HepG2 (cell line): ENCODE results near the gene HSCB. TPM values are rescaled to one million over a fixed set of nuclear protein-coding genes. Genes with fewer than 3 reads are reported as not detected.
A peak's percentile ranks its signal among the peaks of the same experiment; 100 is the strongest.

ENCODE experiments used
- ATF7-NPFF ChIP-seq: sonication (generic); formaldehyde crosslinking; IDR thresholded peaks from 2 replicates; pipeline ENCODE4 v1.8.1; 2023; ENCODE audit warnings: mild to moderate bottlenecking, low read depth, missing genetic modification reagents, moderate library complexity
- CAMTA2 ChIP-seq: sonication (generic); formaldehyde crosslinking; IDR thresholded peaks from 2 replicates; pipeline ENCODE4 v1.4.0; 2020; ENCODE audit warnings: mild to moderate bottlenecking, missing genetic modification reagents, borderline replicate concordance
- HNF4G ChIP-seq, 2 experiments: sonication (generic) in 1 of 2; formaldehyde crosslinking in 1 of 2; IDR thresholded peaks; 2 replicates each; pipeline versions ENCODE4 v1.4.0 to v1.6.1; 2011 to 2020; ENCODE audit warnings: borderline replicate concordance in 2 of 2, low read depth in 2 of 2, mild to moderate bottlenecking in 2 of 2, low read length in 1 of 2, missing genetic modification reagents in 1 of 2, moderate library complexity in 1 of 2
- HNRNPUL1 ChIP-seq: fragments of 200-400 bp; formaldehyde crosslinking; IDR thresholded peaks from 2 replicates; pipeline ENCODE4 v1.6.1; 2017; ENCODE audit warnings: low read depth, mild to moderate bottlenecking, low read length, moderate library complexity
- KDM1A ChIP-seq: IDR thresholded peaks from 2 replicates; pipeline ENCODE4 v1.6.1; 2016; ENCODE audit warnings: missing compliant biosample characterization
- MYC ChIP-seq: sonication (generic); formaldehyde crosslinking; IDR thresholded peaks from 2 replicates; pipeline ENCODE4 v1.9.0; 2021; ENCODE audit warnings: missing genetic modification reagents, borderline replicate concordance
- PCBP2 ChIP-seq: fragments of 200-400 bp; formaldehyde crosslinking; optimal IDR thresholded peaks from 2 replicates; pipeline ENCODE3; 2018; ENCODE audit warnings: low read length, low read depth; ENCODE audit not compliant: poor library complexity, severe bottlenecking
- SRSF4 ChIP-seq: fragments of 200-400 bp; formaldehyde crosslinking; IDR thresholded peaks from one replicate; pipeline ENCODE4 v1.6.1; 2018; ENCODE audit warnings: mild to moderate bottlenecking, low read depth, low read length, moderate library complexity; ENCODE audit not compliant: poor library complexity, severe bottlenecking
- TBX3 ChIP-seq: fragments of 450-650 bp; IDR thresholded peaks from 2 replicates; pipeline ENCODE4 v1.6.1; 2017; ENCODE audit warnings: antibody characterized with exemption, mild to moderate bottlenecking, inconsistent platforms, borderline replicate concordance
- U2AF1 ChIP-seq: fragments of 200-400 bp; formaldehyde crosslinking; optimal IDR thresholded peaks from 2 replicates; pipeline ENCODE3; 2017; ENCODE audit warnings: mild to moderate bottlenecking, low read depth, low read length
- YEATS4 ChIP-seq: sonication (generic); formaldehyde crosslinking; IDR thresholded peaks from 2 replicates; pipeline ENCODE4 v1.4.0; 2020; ENCODE audit warnings: missing genetic modification reagents, borderline replicate concordance
- ZFP90 ChIP-seq: sonication (generic); formaldehyde crosslinking; IDR thresholded peaks from 2 replicates; pipeline ENCODE4 v1.8.0; 2022; ENCODE audit warnings: missing genetic modification reagents, mild to moderate bottlenecking, inconsistent platforms, borderline replicate concordance
- ZNF263 ChIP-seq: sonication (generic); formaldehyde crosslinking; IDR thresholded peaks from 2 replicates; pipeline ENCODE4 v1.4.0; 2020; ENCODE audit warnings: missing genetic modification reagents
- ZNF33B ChIP-seq: sonication (generic); formaldehyde crosslinking; IDR thresholded peaks from 2 replicates; pipeline ENCODE4 v1.5.1; 2020; ENCODE audit warnings: mild to moderate bottlenecking, missing genetic modification reagents
- ZNF513 ChIP-seq: sonication (generic); formaldehyde crosslinking; conservative IDR thresholded peaks from 2 replicates; pipeline ENCODE4 v1.5.0; 2020; ENCODE audit warnings: missing genetic modification reagents
- ZNF691 ChIP-seq: sonication (generic); formaldehyde crosslinking; IDR thresholded peaks from 2 replicates; pipeline ENCODE4 v1.4.0; 2020; ENCODE audit warnings: missing genetic modification reagents, low read depth, mild to moderate bottlenecking, borderline replicate concordance
- polyA plus RNA-seq, 8 experiments: library from polyadenylated mRNA; depleted of rRNA in 3 of 8; stranded (reverse) in 7 of 8; unstranded in 1 of 8; fragments of >200 nt; fragmentation: Illumina TruSeq in 4 of 8; extraction: Trizol in 4 of 8; gene quantifications; 2 replicates each; pipeline versions ENCODE4 v1.2.1 to v1.2.3, GENCODE V29; 2011 to 2016; ENCODE audit warnings: low read depth in 4 of 8, missing spikeins in 1 of 8, mixed read lengths in 1 of 8; ENCODE audit not compliant: insufficient read depth in 1 of 8
- total RNA-seq, 5 experiments: library from RNA; depleted of rRNA; stranded (reverse); fragments of >200 nt; fragmentation: Illumina TruSeq; extraction: Trizol; gene quantifications; 2 replicates each; pipeline ENCODE4 v1.2.3, GENCODE V29; 2016; ENCODE audit warnings: low read depth in 1 of 5
- TF ChIP-seq, protein P1 (sequence below): sonication (generic); formaldehyde crosslinking; IDR thresholded peaks from 2 replicates; pipeline ENCODE4 v1.4.0; 2020; ENCODE audit warnings: mild to moderate bottlenecking, missing genetic modification reagents
- TF ChIP-seq, protein P2 (sequence below): sonication (generic); formaldehyde crosslinking; IDR thresholded peaks from 2 replicates; pipeline ENCODE4 v1.5.0; 2020; ENCODE audit warnings: missing genetic modification reagents
- TF ChIP-seq, protein P3 (sequence below): sonication (generic); formaldehyde crosslinking; IDR thresholded peaks from 2 replicates; pipeline ENCODE4 v1.4.0; 2020; ENCODE audit warnings: mild to moderate bottlenecking, low read depth, missing genetic modification reagents
- TF ChIP-seq, protein P4 (sequence below): sonication (generic); formaldehyde crosslinking; IDR thresholded peaks from 2 replicates; pipeline ENCODE4 v1.4.0; 2020; ENCODE audit warnings: mild to moderate bottlenecking, missing genetic modification reagents

Gene HSCB
- total and polyA plus RNA-seq, 2 of the 13 experiments (the other 11 are each of a cell fraction or from before 2014, with no cell fraction given) = 15.4 to 20.9 TPM

DNA sequence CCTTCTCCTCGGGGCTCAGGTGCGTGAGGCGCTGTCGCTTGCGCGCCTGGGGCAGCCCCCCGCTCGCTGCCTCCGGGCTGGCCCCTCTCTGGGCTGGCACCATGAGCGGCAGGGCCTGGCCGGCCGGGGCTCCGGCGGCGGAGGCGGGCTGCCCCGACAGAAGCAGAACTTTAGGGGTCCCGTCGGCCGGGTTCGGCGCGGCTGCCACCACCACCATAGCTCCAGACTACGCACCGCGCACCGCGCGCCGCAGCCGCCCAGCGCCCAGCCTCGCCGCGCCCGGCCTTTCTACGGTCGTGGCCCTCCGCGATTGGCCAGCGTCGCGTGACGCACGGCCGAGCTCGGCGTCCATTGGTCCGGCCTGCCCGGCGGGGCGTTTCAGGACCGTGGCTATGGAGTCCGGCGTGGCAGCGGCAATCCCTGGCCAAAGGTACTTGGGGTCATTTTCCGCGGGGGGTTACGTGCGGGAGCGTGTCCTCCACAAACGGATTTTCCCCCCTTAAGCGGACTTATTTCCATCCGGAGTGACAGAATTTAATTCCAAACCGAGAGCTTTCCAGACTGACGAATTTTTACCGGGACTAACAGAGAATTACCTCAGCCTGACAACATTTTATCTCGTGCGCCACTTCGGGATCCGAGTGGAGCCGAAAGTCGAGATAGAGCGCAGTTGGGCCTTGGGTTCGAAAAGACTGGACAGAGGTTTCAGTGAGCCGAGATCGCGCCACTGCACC is 58.6 kb downstream of the HSCB start, which contains the start of gene XBP1 (continued):
- TF ChIP-seq, protein P1, sequence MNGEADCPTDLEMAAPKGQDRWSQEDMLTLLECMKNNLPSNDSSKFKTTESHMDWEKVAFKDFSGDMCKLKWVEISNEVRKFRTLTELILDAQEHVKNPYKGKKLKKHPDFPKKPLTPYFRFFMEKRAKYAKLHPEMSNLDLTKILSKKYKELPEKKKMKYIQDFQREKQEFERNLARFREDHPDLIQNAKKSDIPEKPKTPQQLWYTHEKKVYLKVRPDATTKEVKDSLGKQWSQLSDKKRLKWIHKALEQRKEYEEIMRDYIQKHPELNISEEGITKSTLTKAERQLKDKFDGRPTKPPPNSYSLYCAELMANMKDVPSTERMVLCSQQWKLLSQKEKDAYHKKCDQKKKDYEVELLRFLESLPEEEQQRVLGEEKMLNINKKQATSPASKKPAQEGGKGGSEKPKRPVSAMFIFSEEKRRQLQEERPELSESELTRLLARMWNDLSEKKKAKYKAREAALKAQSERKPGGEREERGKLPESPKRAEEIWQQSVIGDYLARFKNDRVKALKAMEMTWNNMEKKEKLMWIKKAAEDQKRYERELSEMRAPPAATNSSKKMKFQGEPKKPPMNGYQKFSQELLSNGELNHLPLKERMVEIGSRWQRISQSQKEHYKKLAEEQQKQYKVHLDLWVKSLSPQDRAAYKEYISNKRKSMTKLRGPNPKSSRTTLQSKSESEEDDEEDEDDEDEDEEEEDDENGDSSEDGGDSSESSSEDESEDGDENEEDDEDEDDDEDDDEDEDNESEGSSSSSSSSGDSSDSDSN (CRISPR knock-in tag) = peak; percentile 91
- TF ChIP-seq ZNF33B (CRISPR knock-in tag) (0 out of 2 replicates have a peak, but pooled peaks have one; percentile 47), PCBP2 (no peak), ATF7-NPFF (CRISPR knock-in tag) (peak; percentile 83; the same call in 1 of the 2 replicates), KDM1A (no peak), HNRNPUL1 (no peak), ZNF263 (CRISPR knock-in tag) (no peak; the same call in 1 of the 2 replicates), U2AF1 (no peak), TBX3 (no peak), ZFP90 (CRISPR knock-in tag) (no peak), YEATS4 (CRISPR knock-in tag) (peak; percentile 91; the same call in 1 of the 2 replicates), CAMTA2 (CRISPR knock-in tag) (0 out of 2 replicates have a peak, but pooled peaks have one; percentile 38), HNF4G (IDR thresholded peaks at IDR 0.05; ENCODE audit: borderline replicate concordance, low read depth, low read length) (peak; percentile 42; the same call in 1 of the 2 replicates), HNF4G (CRISPR knock-in tag; IDR thresholded peaks at IDR 0.05; ENCODE audit: borderline replicate concordance, low read depth) (peak; percentile 83), ZNF513 (no peak), MYC (CRISPR knock-in tag) (peak; percentile 55; the same call in 1 of the 2 replicates), ZNF691 (CRISPR knock-in tag) (peak; percentile 67; the same call in 1 of the 2 replicates), SRSF4 (peak; percentile 95)
- TF ChIP-seq, protein P2, sequence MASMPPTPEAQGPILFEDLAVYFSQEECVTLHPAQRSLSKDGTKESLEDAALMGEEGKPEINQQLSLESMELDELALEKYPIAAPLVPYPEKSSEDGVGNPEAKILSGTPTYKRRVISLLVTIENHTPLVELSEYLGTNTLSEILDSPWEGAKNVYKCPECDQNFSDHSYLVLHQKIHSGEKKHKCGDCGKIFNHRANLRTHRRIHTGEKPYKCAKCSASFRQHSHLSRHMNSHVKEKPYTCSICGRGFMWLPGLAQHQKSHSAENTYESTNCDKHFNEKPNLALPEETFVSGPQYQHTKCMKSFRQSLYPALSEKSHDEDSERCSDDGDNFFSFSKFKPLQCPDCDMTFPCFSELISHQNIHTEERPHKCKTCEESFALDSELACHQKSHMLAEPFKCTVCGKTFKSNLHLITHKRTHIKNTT (CRISPR knock-in tag) = no peak
- TF ChIP-seq, protein P3, sequence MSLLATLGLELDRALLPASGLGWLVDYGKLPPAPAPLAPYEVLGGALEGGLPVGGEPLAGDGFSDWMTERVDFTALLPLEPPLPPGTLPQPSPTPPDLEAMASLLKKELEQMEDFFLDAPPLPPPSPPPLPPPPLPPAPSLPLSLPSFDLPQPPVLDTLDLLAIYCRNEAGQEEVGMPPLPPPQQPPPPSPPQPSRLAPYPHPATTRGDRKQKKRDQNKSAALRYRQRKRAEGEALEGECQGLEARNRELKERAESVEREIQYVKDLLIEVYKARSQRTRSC = peak; percentile 66; the same call in 1 of the 2 replicates
- TF ChIP-seq, protein P4, sequence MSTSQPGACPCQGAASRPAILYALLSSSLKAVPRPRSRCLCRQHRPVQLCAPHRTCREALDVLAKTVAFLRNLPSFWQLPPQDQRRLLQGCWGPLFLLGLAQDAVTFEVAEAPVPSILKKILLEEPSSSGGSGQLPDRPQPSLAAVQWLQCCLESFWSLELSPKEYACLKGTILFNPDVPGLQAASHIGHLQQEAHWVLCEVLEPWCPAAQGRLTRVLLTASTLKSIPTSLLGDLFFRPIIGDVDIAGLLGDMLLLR = peak; percentile 94
